Lower leg skin (tissue), 3 donors: ENCODE results near the gene LEFTY1.

Experiments
- CTCF ChIP-seq, 3 donors: fragments of 450-650 bp; IDR thresholded peaks; one replicate each; pipeline ENCODE4 v1.5.1; 2016; ENCODE audit warnings: antibody characterized with exemption in 3 of 3, mild to moderate bottlenecking in 3 of 3, moderate library complexity in 2 of 3
- POLR2A ChIP-seq, 2 donors: fragments of 450-650 bp; IDR thresholded peaks; one replicate each; pipeline ENCODE4 v1.6.1; 2016 to 2017; ENCODE audit warnings: antibody characterized with exemption in 2 of 2, mild to moderate bottlenecking in 1 of 2, moderate library complexity in 1 of 2

DNA sequence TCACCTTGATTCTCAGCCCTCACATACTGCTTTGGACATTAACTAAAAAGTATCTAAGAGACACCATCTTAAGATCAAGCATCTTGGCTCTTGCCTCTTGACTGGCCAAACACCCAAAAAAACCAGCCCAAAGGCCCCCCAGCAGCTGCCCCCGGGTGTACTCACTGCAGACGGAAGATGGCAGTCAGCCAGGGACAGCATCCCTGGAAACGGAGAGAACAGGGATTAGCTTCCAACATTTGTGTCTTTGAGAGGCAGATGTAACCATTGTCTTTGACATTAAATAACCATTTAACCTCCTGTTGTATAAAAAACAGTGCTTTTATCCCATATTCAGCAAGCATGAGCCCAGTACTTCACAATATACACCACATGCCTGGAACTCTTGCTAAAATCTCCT is 18.0 kb downstream of the LEFTY1 start:
- TF ChIP-seq CTCF (IDR thresholded peaks at IDR 0.05) (no peak), POLR2A (IDR thresholded peaks at IDR 0.05) (no peak)
